ENCODE measurements around the gene CPN1.
"Not testable (repeated sequence)": the region's sequence is repeated elsewhere in the genome, so short reads cannot be mapped to it uniquely, and the experiment has no call there.

The CPN1 gene

GRCh38 chr10:100081075-100082001, at the start of gene CPN1:
Gene CPN1 (minus strand): TSS chr10:100081869. CDS start chr10:100081625, 244 bp downstream.
- no peak for DNase-seq

- DNase-seq: no peak
Observed at GRCh38 chr10:100130831-100131230, 49.2 kb upstream of the CPN1 start.

GRCh38 chr10:100129424-100129823, 47.8 kb upstream of the CPN1 start:
- no peak for DNase-seq

- no peak for DNase-seq
Observed at GRCh38 chr10:100128951-100129350, 47.3 kb upstream of the CPN1 start.

- DNase-seq: not testable (repeated sequence)
Observed at GRCh38 chr10:100125335-100125734, 43.7 kb upstream of the CPN1 start.

GRCh38 chr10:100124097-100124496, 42.4 kb upstream of the CPN1 start:
- no peak for DNase-seq

- no peak for DNase-seq
Observed at GRCh38 chr10:100122780-100123179, 41.1 kb upstream of the CPN1 start.

- DNase-seq: no peak
Observed at GRCh38 chr10:100120550-100120949, 38.9 kb upstream of the CPN1 start.

- DNase-seq: no peak
Observed at GRCh38 chr10:100119726-100120125, 38.1 kb upstream of the CPN1 start.

GRCh38 chr10:100114976-100115770, 33.5 kb upstream of the CPN1 start:
- no peak for DNase-seq

- no peak for DNase-seq
Observed at GRCh38 chr10:100114460-100114859, 32.8 kb upstream of the CPN1 start.

GRCh38 chr10:100109670-100110069, 28.0 kb upstream of the CPN1 start:
- no peak for DNase-seq

GRCh38 chr10:100106865-100107264, 25.2 kb upstream of the CPN1 start:
- DNase-seq: no peak

GRCh38 chr10:100104300-100104699, 22.6 kb upstream of the CPN1 start:
- no peak for DNase-seq

- DNase-seq: no peak
Observed at GRCh38 chr10:100103581-100103980, 21.9 kb upstream of the CPN1 start.

GRCh38 chr10:100101192-100102076, 19.8 kb upstream of the CPN1 start:
- no peak for DNase-seq

- no peak for DNase-seq
Observed at GRCh38 chr10:100100651-100101184, 19.0 kb upstream of the CPN1 start.

- DNase-seq: no peak
Observed at GRCh38 chr10:100089241-100089640, 7.6 kb upstream of the CPN1 start.

GRCh38 chr10:100086708-100087107, 5.0 kb upstream of the CPN1 start:
- DNase-seq: not testable (repeated sequence)

- DNase-seq: no peak
Observed at GRCh38 chr10:100085596-100085995, 3.9 kb upstream of the CPN1 start.

GRCh38 chr10:100083623-100084022, 2.0 kb upstream of the CPN1 start:
- no peak for DNase-seq

- not testable (repeated sequence) for DNase-seq
Observed at GRCh38 chr10:100082276-100082675, 607 bp upstream of the CPN1 start.

GRCh38 chr10:100076750-100077149, 4.9 kb downstream of the CPN1 start:
- no peak for DNase-seq

All from SW 1271 (cell line).